ENCODE data around the gene SETDB2. TPM values are rescaled to one million over a fixed set of nuclear protein-coding genes. Genes with fewer than 3 reads are reported as not detected.
A peak's percentile ranks its signal among the peaks of the same experiment; 100 is the strongest.

SETDB2 gene
- total RNA-seq, 4 donors from 2014 or later: 2.8 to 11.6 (median 8.8) TPM

GRCh38 chr13:49419276-49419675, 24.8 kb upstream of the SETDB2 start:
- WGBS, 2 donors (ENCODE audit: low coverage in 1 of 2): 73 to 92% methylated on average over 3 of the region's 3 CpGs
- intact Hi-C loops (cut with DNase I; ENCODE audit: low total_unique reads): no loop called here
- TF ChIP-seq POLR2AphosphoS5 (IDR thresholded peaks at IDR 0.05): no peak
- TF ChIP-seq EP300 (IDR thresholded peaks at IDR 0.05; ENCODE audit: low read depth): no peak
- no peak for TF ChIP-seq POLR2A (IDR thresholded peaks at IDR 0.05)
- no peak for TF ChIP-seq CTCF (IDR thresholded peaks at IDR 0.05)
- H3K27me3 ChIP-seq: no peaks in the 10 kb centered on the region
- no peaks in the 10 kb centered on the region for H3K4me1 ChIP-seq
- H3K36me3 ChIP-seq: no peaks in the 10 kb centered on the region
- in situ Hi-C loops (cut with MboI; ENCODE audit: low pct_ligation_motif_present in 1 of 4, low pct_unique_long_range_greater_than_20kb in 1 of 4, low sequenced_read_pairs in 3 of 4): no loop called here
- no peak overlapping the region for H3K4me3 ChIP-seq
- H3K9me3 ChIP-seq: no peaks in the 10 kb centered on the region
- no peak for DNase-seq
- no peak overlapping the region for H3K27ac ChIP-seq

GRCh38 chr13:49421391-49421790, 22.7 kb upstream of the SETDB2 start:
- Histone ChIP-seq H3K9me3 (no peaks in the 10 kb centered on the region), H3K36me3 (no peaks in the 10 kb centered on the region), H3K27me3 (no peaks in the 10 kb centered on the region), H3K4me3 (no peak overlapping the region), H3K27ac (no peak overlapping the region), H3K4me1 (no peaks in the 10 kb centered on the region)
- no peak for TF ChIP-seq CTCF (IDR thresholded peaks at IDR 0.05)
- no peak for TF ChIP-seq EP300 (IDR thresholded peaks at IDR 0.05; ENCODE audit: low read depth)
- TF ChIP-seq POLR2A (IDR thresholded peaks at IDR 0.05): no peak
- TF ChIP-seq POLR2AphosphoS5 (IDR thresholded peaks at IDR 0.05): no peak
- DNase-seq: peak; percentile 12
- 92% methylated on average over 3 of the region's 3 CpGs; no CpG with 5 or more reads in 1 of the 2 donors for WGBS, 2 donors (ENCODE audit: low coverage in 1 of 2)
- intact Hi-C loops (cut with DNase I; ENCODE audit: low total_unique reads): no loop called here
- in situ Hi-C loops (cut with MboI; ENCODE audit: low pct_ligation_motif_present in 1 of 4, low pct_unique_long_range_greater_than_20kb in 1 of 4, low sequenced_read_pairs in 3 of 4): no loop called here

- no peaks in the 10 kb centered on the region for H3K4me1 ChIP-seq
- in situ Hi-C loops (cut with MboI; ENCODE audit: low pct_ligation_motif_present in 1 of 4, low pct_unique_long_range_greater_than_20kb in 1 of 4, low sequenced_read_pairs in 3 of 4) (no loop called here), intact Hi-C loops (cut with DNase I; ENCODE audit: low total_unique reads) (no loop called here)
- DNase-seq: no peak
- no peak overlapping the region for H3K4me3 ChIP-seq
- 66 to 72% methylated on average over 6 to 7 of the region's 7 CpGs for WGBS, 2 donors (ENCODE audit: low coverage in 1 of 2)
- no peak for TF ChIP-seq CTCF (IDR thresholded peaks at IDR 0.05)
- no peak for TF ChIP-seq POLR2AphosphoS5 (IDR thresholded peaks at IDR 0.05)
- no peak for TF ChIP-seq EP300 (IDR thresholded peaks at IDR 0.05; ENCODE audit: low read depth)
- no peak for TF ChIP-seq POLR2A (IDR thresholded peaks at IDR 0.05)
- H3K27me3 ChIP-seq: no peaks in the 10 kb centered on the region
- no peaks in the 10 kb centered on the region for H3K9me3 ChIP-seq
- no peak overlapping the region for H3K27ac ChIP-seq
- H3K36me3 ChIP-seq: no peaks in the 10 kb centered on the region
Measured at GRCh38 chr13:49424011-49424560, 20.0 kb upstream of the SETDB2 start.

GRCh38 chr13:49428041-49428763, 15.9 kb upstream of the SETDB2 start:
- no peak for TF ChIP-seq CTCF (IDR thresholded peaks at IDR 0.05)
- no peak for TF ChIP-seq POLR2AphosphoS5 (IDR thresholded peaks at IDR 0.05)
- no peak for TF ChIP-seq POLR2A (IDR thresholded peaks at IDR 0.05)
- TF ChIP-seq EP300 (IDR thresholded peaks at IDR 0.05; ENCODE audit: low read depth): no peak
- intact Hi-C loops (cut with DNase I; ENCODE audit: low total_unique reads): no loop called here
- Histone ChIP-seq H3K4me1 (no peaks in the 10 kb centered on the region), H3K27ac (no peak overlapping the region), H3K4me3 (no peak overlapping the region), H3K36me3 (peaks cover 0 to 7% (median 0%) of the 10 kb centered on the region in 4 donors), H3K27me3 (no peaks in the 10 kb centered on the region), H3K9me3 (no peaks in the 10 kb centered on the region)
- WGBS, 2 donors (ENCODE audit: low coverage in 1 of 2): 93 to 100% methylated on average over 2 of the region's 2 CpGs
- no peak for DNase-seq
- in situ Hi-C loops (cut with MboI; ENCODE audit: low pct_ligation_motif_present in 1 of 4, low pct_unique_long_range_greater_than_20kb in 1 of 4, low sequenced_read_pairs in 3 of 4): loop anchor here in 1 of 4 donors (25.0 kb wide), 1 partner anchor 116 kb away; no protein-coding TSS in a partner anchor
